GM12873 (cell line): ENCODE results near the gene NEK8.
A peak's percentile ranks its signal among the peaks of the same experiment; 100 is the strongest.

ENCODE experiments used
- TF ChIP-seq, protein P1 (sequence below): IDR thresholded peaks from 2 replicates; pipeline ENCODE4 v1.5.1; 2012; ENCODE audit warnings: low read depth, mild to moderate bottlenecking, moderate library complexity, low read length, control low read depth; ENCODE audit not compliant: insufficient read depth; ENCODE audit errors: missing control alignments

NEK8 gene

DNA sequence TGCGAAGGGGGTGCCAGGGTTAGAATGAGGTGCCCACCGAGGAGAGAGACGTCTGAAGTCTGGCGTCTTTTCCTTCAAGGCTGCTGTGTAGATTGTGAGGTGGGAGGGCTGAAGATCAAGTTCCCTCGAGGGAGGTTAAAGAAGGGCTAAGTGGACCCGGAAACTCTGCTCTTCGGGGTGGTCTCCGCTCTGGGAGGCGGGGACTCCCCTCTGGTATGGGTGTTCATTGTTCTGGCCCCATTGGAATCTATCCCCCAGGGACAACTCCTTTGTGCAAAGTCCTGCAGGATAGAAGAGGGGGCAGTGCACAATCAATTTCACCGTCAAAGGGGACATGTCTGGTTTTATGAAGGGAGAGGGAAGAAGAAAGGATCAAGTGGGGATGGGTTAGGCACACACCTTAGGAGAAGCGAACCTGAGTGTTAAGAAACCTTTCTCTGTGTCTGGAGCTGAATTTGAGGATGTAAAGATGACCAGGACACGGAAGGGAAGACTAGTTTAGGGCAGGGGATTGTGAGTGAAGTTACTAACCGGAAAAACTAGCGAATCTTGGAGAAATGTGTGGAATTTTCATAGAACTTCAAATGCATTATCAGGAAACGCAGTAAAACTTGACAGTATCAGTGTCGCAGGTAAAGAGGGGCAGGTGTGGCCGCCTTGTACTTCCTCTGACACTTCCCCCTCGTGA, 10.1 kb upstream of the NEK8 start:
- TF ChIP-seq, protein P1, sequence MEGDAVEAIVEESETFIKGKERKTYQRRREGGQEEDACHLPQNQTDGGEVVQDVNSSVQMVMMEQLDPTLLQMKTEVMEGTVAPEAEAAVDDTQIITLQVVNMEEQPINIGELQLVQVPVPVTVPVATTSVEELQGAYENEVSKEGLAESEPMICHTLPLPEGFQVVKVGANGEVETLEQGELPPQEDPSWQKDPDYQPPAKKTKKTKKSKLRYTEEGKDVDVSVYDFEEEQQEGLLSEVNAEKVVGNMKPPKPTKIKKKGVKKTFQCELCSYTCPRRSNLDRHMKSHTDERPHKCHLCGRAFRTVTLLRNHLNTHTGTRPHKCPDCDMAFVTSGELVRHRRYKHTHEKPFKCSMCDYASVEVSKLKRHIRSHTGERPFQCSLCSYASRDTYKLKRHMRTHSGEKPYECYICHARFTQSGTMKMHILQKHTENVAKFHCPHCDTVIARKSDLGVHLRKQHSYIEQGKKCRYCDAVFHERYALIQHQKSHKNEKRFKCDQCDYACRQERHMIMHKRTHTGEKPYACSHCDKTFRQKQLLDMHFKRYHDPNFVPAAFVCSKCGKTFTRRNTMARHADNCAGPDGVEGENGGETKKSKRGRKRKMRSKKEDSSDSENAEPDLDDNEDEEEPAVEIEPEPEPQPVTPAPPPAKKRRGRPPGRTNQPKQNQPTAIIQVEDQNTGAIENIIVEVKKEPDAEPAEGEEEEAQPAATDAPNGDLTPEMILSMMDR, result no peak

DNA sequence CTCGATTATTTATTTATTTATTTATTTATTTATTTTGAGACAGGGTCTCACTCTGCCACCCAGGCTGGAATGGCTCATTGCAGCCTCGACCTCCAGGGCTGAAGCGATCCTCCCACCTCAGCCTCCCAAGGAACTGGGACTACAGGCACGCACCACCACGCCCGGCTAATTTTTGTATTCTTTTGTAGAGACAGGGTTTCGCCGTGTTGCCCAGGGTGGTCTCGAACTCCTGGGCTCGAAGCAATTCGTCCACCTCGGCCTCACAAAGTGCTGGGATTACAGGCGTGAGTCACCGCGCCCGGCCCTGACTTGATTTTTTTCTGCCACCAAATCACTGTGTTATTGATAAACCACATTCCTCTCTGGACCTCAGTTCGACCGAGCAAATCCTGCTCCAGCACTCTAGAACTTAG, 9.6 kb upstream of the NEK8 start:
- TF ChIP-seq, protein P1, result no peak

DNA sequence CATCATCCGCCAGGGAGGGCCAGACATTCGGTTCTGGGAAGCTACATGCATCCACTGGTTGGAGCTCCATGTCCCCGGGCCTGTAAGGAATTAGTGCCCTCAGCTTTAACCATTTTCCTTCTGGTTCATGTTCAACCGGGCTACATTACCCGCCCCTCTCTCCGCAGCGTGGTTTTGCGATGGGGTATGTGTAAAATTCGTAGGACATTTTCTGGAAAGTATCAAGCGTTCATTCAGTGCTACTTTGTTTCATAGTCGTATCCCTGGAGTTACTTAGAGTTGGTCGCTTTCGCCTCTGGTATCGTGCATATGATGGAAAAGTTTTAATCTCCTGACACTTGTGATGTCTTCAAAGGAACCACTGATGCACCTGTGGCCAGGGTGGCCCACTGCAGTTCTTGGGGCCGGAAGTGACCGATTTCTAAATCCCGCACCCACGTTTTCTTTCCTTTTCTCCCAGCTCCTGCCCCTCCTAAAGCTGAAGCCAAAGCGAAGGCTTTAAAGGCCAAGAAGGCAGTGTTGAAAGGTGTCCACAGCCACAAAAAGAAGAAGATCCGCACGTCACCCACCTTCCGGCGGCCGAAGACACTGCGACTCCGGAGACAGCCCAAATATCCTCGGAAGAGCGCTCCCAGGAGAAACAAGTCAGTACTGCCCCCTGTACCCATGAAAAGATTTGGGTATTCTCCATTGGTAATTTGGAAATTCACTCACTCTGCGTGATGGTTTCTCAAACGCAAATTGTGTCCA, 8.2 kb upstream of the NEK8 start:
- TF ChIP-seq, protein P1, result peak; percentile 24

DNA sequence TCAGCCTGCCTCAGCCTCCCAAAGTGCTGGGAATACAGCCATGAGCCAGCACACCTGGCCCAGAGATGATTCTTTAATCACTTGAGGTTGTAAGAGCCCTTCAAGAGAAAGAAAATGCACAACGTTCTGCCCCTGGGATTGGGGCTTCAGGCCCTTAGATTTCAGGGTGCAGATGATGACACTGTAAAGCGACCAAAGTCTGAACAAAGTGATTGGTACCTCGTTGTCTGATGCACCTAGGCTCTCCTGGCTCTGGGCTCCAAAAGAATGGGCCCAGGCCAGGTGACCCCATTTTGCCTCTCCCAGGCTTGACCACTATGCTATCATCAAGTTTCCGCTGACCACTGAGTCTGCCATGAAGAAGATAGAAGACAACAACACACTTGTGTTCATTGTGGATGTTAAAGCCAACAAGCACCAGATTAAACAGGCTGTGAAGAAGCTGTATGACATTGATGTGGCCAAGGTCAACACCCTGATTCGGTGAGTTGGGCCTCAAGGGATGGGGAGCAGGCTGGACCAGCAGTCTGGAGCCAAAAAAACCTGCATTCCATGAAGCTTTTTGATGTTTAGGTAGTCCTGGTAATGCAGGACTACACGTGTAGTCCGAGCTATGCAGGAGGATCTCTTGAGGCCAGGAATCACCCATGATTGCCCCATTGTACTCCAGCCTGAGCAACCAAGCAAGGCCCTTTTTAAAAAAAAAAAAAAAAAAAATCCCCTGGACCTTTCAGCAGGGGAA, 6.0 kb upstream of the NEK8 start:
- TF ChIP-seq, protein P1, result no peak

DNA sequence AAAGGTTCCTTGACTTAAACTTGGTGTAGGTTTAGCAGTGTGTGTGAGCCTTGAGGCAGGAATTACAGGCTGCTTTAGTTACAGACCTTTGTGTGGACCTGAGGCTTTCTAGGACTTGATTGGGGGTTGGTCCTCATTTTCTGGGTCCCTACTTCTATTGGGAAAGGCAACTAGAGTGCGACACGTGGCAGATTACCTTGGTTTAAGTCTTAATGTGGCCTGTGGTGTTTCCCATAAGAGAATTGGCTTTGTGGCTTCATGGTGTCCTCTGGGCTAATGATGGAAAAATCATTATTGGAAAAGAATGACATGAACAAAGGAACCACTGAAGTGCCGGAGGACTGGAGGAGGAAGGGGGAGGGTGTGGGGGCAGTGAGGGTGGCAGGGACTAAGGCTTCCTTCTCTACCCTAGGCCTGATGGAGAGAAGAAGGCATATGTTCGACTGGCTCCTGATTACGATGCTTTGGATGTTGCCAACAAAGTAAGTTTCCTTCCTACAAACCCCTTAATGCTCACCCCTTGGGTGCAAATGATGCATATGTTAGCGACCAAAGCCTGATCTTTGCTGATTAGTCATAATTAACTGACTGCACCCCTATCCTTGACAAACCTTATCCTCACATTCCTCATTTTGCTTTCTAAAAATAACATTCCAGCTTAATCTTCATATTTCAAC, 5.3 kb upstream of the NEK8 start:
- TF ChIP-seq, protein P1, result no peak

DNA sequence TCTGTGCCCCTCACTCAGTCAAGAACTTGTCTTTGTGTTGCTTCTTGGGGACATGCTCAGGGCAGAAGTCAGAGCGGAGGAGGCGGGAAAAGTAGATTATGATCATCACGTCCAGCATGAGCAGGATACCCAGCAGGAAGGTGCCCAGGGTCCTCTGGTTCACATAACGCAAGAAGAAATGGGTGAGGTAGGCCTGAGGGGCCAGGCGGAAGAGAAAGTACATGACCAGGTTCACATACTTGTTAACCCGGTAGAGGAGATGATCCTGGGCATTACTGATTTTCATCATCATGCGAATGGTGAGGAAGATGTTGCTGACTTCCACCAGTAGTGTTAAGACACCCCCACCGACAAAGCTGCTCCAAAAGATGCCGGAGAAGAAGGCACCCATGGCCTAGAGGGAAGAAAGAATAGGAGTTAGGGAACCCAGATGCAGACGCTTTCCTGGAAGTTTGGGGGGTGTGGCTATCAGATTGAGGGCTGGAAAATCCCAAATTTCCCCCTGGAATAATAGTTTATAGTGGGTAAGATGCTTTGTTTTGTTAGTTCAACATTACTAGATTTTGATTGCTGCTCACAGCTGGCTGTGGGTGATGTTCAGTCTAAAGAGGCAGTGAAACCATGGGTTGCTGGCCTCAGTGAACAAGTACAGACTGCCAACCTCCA, 4.0 kb upstream of the NEK8 start:
- TF ChIP-seq, protein P1, result no peak

DNA sequence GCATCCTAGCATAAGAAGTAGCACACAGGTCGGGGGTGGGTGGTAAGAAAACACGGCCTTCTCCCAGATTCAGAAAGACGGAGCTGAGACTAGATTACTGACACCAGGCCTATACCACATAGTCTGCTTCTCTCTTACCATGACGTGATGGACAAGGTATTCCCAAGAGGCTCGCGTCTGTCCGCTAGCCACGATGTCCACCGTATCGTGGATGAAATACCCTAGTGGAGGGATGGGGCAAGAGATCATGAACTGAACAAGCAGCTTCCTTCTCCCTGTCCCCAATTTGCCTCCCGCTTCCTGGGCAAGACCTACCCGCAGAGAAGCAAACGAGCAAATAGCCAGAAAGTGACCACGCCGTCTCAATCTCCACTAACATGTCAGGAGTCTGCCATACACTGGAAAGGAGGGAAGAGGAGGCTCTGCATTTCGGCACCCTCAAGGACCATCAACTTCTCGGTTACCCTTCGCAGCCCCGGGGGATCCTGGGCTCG, 3.4 kb upstream of the NEK8 start:
- TF ChIP-seq, protein P1, result peak; percentile 43
